Measurements from ENCODE around the gene PIGZ.

The PIGZ gene

DNA sequence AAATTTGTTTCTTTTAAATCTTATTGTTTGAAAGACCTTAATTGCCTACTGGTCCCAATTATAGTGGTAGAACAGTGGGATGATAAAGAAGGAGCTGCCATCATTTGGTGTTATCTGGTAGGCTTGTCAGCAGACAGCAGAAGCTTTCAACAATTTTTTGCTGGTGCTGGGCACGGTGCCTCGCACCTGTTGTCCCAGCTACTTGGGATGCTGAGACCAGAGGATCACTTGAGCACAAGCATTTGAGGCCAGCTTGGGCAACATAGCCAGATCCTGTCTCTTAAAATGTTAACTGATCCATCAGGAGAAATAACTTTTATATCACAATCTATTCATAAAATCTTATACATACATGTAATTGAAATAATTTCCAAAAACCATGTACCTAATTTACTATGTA lies 64.9 kb downstream of the PIGZ start:
- no peak overlapping the region for H3K4me3 ChIP-seq (ENCODE audit: low read depth, low read length)
- TF ChIP-seq, protein P1, sequence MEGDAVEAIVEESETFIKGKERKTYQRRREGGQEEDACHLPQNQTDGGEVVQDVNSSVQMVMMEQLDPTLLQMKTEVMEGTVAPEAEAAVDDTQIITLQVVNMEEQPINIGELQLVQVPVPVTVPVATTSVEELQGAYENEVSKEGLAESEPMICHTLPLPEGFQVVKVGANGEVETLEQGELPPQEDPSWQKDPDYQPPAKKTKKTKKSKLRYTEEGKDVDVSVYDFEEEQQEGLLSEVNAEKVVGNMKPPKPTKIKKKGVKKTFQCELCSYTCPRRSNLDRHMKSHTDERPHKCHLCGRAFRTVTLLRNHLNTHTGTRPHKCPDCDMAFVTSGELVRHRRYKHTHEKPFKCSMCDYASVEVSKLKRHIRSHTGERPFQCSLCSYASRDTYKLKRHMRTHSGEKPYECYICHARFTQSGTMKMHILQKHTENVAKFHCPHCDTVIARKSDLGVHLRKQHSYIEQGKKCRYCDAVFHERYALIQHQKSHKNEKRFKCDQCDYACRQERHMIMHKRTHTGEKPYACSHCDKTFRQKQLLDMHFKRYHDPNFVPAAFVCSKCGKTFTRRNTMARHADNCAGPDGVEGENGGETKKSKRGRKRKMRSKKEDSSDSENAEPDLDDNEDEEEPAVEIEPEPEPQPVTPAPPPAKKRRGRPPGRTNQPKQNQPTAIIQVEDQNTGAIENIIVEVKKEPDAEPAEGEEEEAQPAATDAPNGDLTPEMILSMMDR (IDR thresholded peaks at IDR 0.05; ENCODE audit: insufficient read depth, low read depth, low read length, missing control alignments), result no peak
- DNase-seq (ENCODE audit: low read depth), result no peak

GRCh38 chr3:196902296-196902695 lies 66.3 kb downstream of the PIGZ start:
- no peak for DNase-seq (ENCODE audit: low read depth)
- no peak overlapping the region for H3K4me3 ChIP-seq (ENCODE audit: low read depth, low read length)
- TF ChIP-seq, protein P1 (IDR thresholded peaks at IDR 0.05; ENCODE audit: insufficient read depth, low read depth, low read length, missing control alignments), result no peak

- H3K4me3 ChIP-seq (ENCODE audit: low read depth, low read length), result no peak overlapping the region
- TF ChIP-seq, protein P1 (IDR thresholded peaks at IDR 0.05; ENCODE audit: insufficient read depth, low read depth, low read length, missing control alignments), result no peak
- no peak for DNase-seq (ENCODE audit: low read depth)
These were observed 66.9 kb downstream of the PIGZ start for GRCh38 chr3:196901768-196902167.
